A549 (cell line): ENCODE data around the gene GLRX2. TPM values are rescaled to one million over a fixed set of nuclear protein-coding genes. Genes with fewer than 3 reads are reported as not detected.

Experiments
- ATAC-seq, 2 experiments: fragments of 200-7000 bp in 1 of 2; fragments of >200 bp in 1 of 2; cut with Nextera tagmentation in 1 of 2; cut with Tn5 transposase in 1 of 2; 3 replicates each; pipeline versions ENCODE4 v1.8.0 to v1.9.1; 2018 to 2020; ENCODE audit warnings: mild to moderate bottlenecking in 1 of 2, moderate library complexity in 1 of 2
- CTCF ChIA-PET: fragments of 300-600 bp; sonication (Branson Sonifier 250); formaldehyde crosslinking; extraction: SDS; loops from one replicate; lab custom pipeline; 2021; ENCODE audit warnings: antibody characterized with exemption, inconsistent platforms; lab: Yijun Ruan, JAX
- POLR2A ChIA-PET: fragments of 350-600 bp; formaldehyde crosslinking; extraction: SDS; loops from one replicate; lab custom pipeline; 2021; ENCODE audit warnings: antibody characterized with exemption, inconsistent platforms; lab: Yijun Ruan, JAX
- DNase-seq, 2 experiments: peaks; one replicate each; pipeline versions ENCODE4 v3.0.0 to v3.0.0-alpha.2; 2011 to 2016; ENCODE audit warnings: low read depth in 1 of 2, low spot score in 1 of 2
- FAIRE-seq: peaks from 2 replicates; lab custom pipeline; 2011; peaks lifted over from hg19 to GRCh38; lab: Jason Lieb, UNC
- H3K27ac ChIP-seq, 2 experiments: fragments of >200 bp; sonication (Bioruptor Twin); formaldehyde crosslinking; 3 replicates each; pipeline ENCODE4 v1.5.1; 2016 to 2017
- H3K4me1 ChIP-seq: fragments of >200 bp; sonication (Bioruptor Twin); formaldehyde crosslinking; 3 replicates; pipeline ENCODE4 v1.6.1; 2016
- H3K4me2 ChIP-seq: fragments of >200 bp; sonication (Bioruptor Twin); formaldehyde crosslinking; 3 replicates; pipeline ENCODE4 v1.6.1; 2016
- H3K4me3 ChIP-seq: fragments of >200 bp; sonication (Bioruptor Twin); formaldehyde crosslinking; 3 replicates; pipeline ENCODE4 v1.5.1; 2016
- H3K9me3 ChIP-seq: fragments of >200 bp; sonication (Bioruptor Twin); formaldehyde crosslinking; 3 replicates; pipeline ENCODE4 v1.6.1; 2016
- CEBPB ChIP-seq, 2 experiments: fragments of >200 bp in 1 of 2; sonication (Bioruptor Twin) in 1 of 2; formaldehyde crosslinking in 1 of 2; IDR thresholded peaks; 2 replicates each; pipeline ENCODE4 v1.6.1; 2012 to 2016
- EP300 ChIP-seq, 2 experiments: fragments of >200 bp; sonication (Bioruptor Twin); formaldehyde crosslinking; IDR thresholded peaks; 2 replicates in 1 of 2; 3 replicates in 1 of 2; pipeline ENCODE4 v1.6.1; 2016 to 2017
- FOSB ChIP-seq: fragments of 250-450 bp; sonication (Bioruptor Pico); IDR thresholded peaks from 2 replicates; pipeline ENCODE4 v1.5.0; 2020; ENCODE audit warnings: mild to moderate bottlenecking, moderate library complexity
- FOSL2 ChIP-seq, 2 experiments: fragments of 450-650 bp in 1 of 2; fragments of >200 bp in 1 of 2; sonication (Bioruptor Twin) in 1 of 2; formaldehyde crosslinking; IDR thresholded peaks; 2 replicates each; pipeline versions ENCODE4 v1.5.0 to v1.6.1; 2016 to 2020; ENCODE audit warnings: mild to moderate bottlenecking in 1 of 2, moderate library complexity in 1 of 2
- FOXS1 ChIP-seq: fragments of 250-450 bp; sonication (Bioruptor Pico); IDR thresholded peaks from 2 replicates; pipeline ENCODE4 v1.5.0; 2020; ENCODE audit warnings: mild to moderate bottlenecking, moderate library complexity
- HOXA7 ChIP-seq: fragments of 250-450 bp; sonication (Bioruptor Pico); IDR thresholded peaks from 2 replicates; pipeline ENCODE4 v1.5.0; 2020; ENCODE audit warnings: mild to moderate bottlenecking, moderate library complexity
- JUNB ChIP-seq: fragments of >200 bp; sonication (Bioruptor Twin); formaldehyde crosslinking; IDR thresholded peaks from 2 replicates; pipeline ENCODE4 v1.6.1; 2016
- KDM1A ChIP-seq: fragments of 200-600 bp; sonication (generic); IDR thresholded peaks from 2 replicates; pipeline ENCODE4 v1.6.1; 2016; ENCODE audit warnings: low read depth, mild to moderate bottlenecking
- MAFK ChIP-seq: fragments of 450-650 bp; IDR thresholded peaks from 2 replicates; pipeline ENCODE4 v1.6.1; 2014; ENCODE audit not compliant: partially characterized antibody
- MYC ChIP-seq: IDR thresholded peaks from 2 replicates; pipeline ENCODE4 v1.6.1; 2012; ENCODE audit warnings: mild to moderate bottlenecking, inconsistent platforms, low read length, improper control_type of control experiment, borderline replicate concordance
- RAD21 ChIP-seq, 2 experiments: fragments of >200 bp in 1 of 2; sonication (Bioruptor Twin) in 1 of 2; formaldehyde crosslinking in 1 of 2; IDR thresholded peaks in 1 of 2; conservative IDR thresholded peaks in 1 of 2; 2 replicates in 1 of 2; 3 replicates in 1 of 2; pipeline ENCODE4 v1.6.1; 2012 to 2018; ENCODE audit warnings: inconsistent platforms in 1 of 2
- RFX5 ChIP-seq: fragments of 450-650 bp; IDR thresholded peaks from 2 replicates; pipeline ENCODE4 v1.7.1; 2014; ENCODE audit warnings: antibody characterized with exemption, mild to moderate bottlenecking, moderate library complexity
- SREBF2 ChIP-seq: fragments of 450-650 bp; IDR thresholded peaks from 2 replicates; pipeline ENCODE4 v1.6.1; 2014; ENCODE audit warnings: mild to moderate bottlenecking, moderate library complexity
- ZC3H11A ChIP-seq: fragments of 450-650 bp; IDR thresholded peaks from 2 replicates; pipeline ENCODE4 v1.6.1; 2014; ENCODE audit warnings: antibody characterized with exemption, mild to moderate bottlenecking
- ZFP36 ChIP-seq: fragments of 450-650 bp; IDR thresholded peaks from 2 replicates; pipeline ENCODE4 v1.6.1; 2014; ENCODE audit warnings: borderline replicate concordance; ENCODE audit not compliant: partially characterized antibody
- WGBS: methylation state at CpG from one replicate; pipeline ENCODE4 v1.1.6; 2017; ENCODE audit errors: missing lambda C conversion rate; 5-methylcytosine and 5-hydroxymethylcytosine counted together
- polyA plus RNA-seq, 4 experiments: library from polyadenylated mRNA; depleted of rRNA in 3 of 4; stranded (reverse); fragments of >200 nt; fragmentation: RNase III in 1 of 4; extraction: RNeasy Plus Mini Kit Qiagen cat#74134 plus additional on column Dnase treatment in 1 of 4; gene quantifications; 2 replicates in 3 of 4; 3 replicates in 1 of 4; pipeline ENCODE4 v1.2.3, GENCODE V29; 2011 to 2017
- TF ChIP-seq, protein P1 (sequence below): fragments of 450-650 bp; IDR thresholded peaks from 2 replicates; pipeline ENCODE4 v1.6.1; 2014; ENCODE audit warnings: antibody characterized with exemption
- TF ChIP-seq, protein P2 (sequence below): fragments of 200-600 bp; sonication (generic); IDR thresholded peaks from 2 replicates; pipeline ENCODE4 v1.6.1; 2016; ENCODE audit warnings: antibody characterized with exemption, mild to moderate bottlenecking, moderate library complexity
- TF ChIP-seq, protein P3 (sequence below): fragments of 250-450 bp; sonication (Bioruptor Pico); IDR thresholded peaks from 2 replicates; pipeline ENCODE4 v1.5.0; 2020; ENCODE audit warnings: low read depth, mild to moderate bottlenecking, moderate library complexity

GLRX2 gene
- polyA plus RNA-seq, 2 of the 4 experiments (the other 2 are of a cell fraction): 52.4 to 64.8 TPM

DNA sequence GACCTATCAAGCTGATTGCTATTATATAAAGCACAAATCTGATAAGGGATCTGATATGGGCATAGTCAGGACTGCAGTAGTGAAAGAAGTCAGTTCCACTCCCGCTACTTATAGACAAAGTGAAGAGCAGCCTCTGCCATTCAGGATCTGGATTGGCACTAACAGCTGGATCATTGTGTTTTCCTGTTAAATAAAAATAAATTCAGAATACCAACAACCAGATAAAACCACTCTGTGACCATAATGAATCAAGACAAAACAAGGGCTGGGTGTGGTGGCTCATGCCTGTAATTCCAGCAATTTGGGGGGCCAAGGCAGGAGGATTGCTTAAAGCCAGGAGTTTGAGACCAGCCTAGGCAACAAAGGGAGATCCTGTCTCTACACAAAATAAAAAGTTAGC, 5.0 kb upstream of the GLRX2 start:
- POLR2A ChIA-PET: no interaction called here

DNA sequence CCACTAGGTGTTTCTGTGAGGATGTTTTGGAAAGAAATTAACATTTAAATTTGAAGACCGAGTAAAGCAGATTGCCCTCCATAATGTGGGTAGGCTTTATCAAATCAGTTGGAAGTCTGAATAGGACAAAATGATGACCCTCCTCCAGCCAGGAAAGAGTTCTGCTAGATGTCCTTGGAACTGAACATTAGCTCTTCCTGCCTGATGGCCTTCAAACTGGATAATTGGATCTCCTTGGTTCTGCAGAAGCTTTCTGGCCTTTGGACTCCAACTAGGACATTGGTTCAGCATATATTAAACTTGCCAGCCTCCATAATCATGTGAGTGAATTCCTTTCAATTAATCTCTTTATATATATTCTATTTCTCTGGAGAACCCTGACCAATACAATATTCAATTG, 4.4 kb upstream of the GLRX2 start:
- Histone ChIP-seq H3K4me2 (no peak overlapping the region), H3K27ac (peak overlapping the region in 1 of 2 experiments; percentile 46; a peak in 3 of 6 replicates), H3K4me3 (no peak overlapping the region), H3K9me3 (no peaks in the 10 kb centered on the region), H3K4me1 (peaks cover 45% of the 10 kb centered on the region)
- FAIRE-seq (no peak), DNase-seq (no peak), ATAC-seq (no peak)
- 94% methylated on average over 1 of the region's 1 CpG for WGBS
- no peak for TF ChIP-seq EP300 (IDR thresholded peaks at IDR 0.05)
- no peak for TF ChIP-seq RFX5
- no peak for TF ChIP-seq MYC
- TF ChIP-seq, protein P1, sequence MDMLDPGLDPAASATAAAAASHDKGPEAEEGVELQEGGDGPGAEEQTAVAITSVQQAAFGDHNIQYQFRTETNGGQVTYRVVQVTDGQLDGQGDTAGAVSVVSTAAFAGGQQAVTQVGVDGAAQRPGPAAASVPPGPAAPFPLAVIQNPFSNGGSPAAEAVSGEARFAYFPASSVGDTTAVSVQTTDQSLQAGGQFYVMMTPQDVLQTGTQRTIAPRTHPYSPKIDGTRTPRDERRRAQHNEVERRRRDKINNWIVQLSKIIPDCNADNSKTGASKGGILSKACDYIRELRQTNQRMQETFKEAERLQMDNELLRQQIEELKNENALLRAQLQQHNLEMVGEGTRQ: no peak
- TF ChIP-seq ZC3H11A: no peak
- TF ChIP-seq, protein P2, sequence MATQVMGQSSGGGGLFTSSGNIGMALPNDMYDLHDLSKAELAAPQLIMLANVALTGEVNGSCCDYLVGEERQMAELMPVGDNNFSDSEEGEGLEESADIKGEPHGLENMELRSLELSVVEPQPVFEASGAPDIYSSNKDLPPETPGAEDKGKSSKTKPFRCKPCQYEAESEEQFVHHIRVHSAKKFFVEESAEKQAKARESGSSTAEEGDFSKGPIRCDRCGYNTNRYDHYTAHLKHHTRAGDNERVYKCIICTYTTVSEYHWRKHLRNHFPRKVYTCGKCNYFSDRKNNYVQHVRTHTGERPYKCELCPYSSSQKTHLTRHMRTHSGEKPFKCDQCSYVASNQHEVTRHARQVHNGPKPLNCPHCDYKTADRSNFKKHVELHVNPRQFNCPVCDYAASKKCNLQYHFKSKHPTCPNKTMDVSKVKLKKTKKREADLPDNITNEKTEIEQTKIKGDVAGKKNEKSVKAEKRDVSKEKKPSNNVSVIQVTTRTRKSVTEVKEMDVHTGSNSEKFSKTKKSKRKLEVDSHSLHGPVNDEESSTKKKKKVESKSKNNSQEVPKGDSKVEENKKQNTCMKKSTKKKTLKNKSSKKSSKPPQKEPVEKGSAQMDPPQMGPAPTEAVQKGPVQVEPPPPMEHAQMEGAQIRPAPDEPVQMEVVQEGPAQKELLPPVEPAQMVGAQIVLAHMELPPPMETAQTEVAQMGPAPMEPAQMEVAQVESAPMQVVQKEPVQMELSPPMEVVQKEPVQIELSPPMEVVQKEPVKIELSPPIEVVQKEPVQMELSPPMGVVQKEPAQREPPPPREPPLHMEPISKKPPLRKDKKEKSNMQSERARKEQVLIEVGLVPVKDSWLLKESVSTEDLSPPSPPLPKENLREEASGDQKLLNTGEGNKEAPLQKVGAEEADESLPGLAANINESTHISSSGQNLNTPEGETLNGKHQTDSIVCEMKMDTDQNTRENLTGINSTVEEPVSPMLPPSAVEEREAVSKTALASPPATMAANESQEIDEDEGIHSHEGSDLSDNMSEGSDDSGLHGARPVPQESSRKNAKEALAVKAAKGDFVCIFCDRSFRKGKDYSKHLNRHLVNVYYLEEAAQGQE: no peak
- ChIA-PET POLR2A (interaction anchor here (0.7 kb wide), 1 partner anchor 12 kb away, joined by 3 read pairs; no protein-coding TSS in a partner anchor), CTCF (interaction anchor here (1.4 to 7.2 kb wide), 2 partner anchors 10 to 13 kb away, joined by 4 to 63 read pairs; partner anchors contain the start of gene CDC73)

More for the DNA sequence above, 5.0 kb upstream of the GLRX2 start:
- WGBS: 89% methylated on average over 1 of the region's 1 CpG
- no peak for TF ChIP-seq FOXS1 (CRISPR knock-in tag)
- no peak for TF ChIP-seq ZFP36
- TF ChIP-seq FOSL2 (IDR thresholded peaks at IDR 0.05): no peak
- TF ChIP-seq FOSL2 (CRISPR knock-in tag; IDR thresholded peaks at IDR 0.05): no peak
- no peak for TF ChIP-seq SREBF2
- TF ChIP-seq, protein P3, sequence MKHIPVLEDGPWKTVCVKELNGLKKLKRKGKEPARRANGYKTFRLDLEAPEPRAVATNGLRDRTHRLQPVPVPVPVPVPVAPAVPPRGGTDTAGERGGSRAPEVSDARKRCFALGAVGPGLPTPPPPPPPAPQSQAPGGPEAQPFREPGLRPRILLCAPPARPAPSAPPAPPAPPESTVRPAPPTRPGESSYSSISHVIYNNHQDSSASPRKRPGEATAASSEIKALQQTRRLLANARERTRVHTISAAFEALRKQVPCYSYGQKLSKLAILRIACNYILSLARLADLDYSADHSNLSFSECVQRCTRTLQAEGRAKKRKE (CRISPR knock-in tag): no peak
- no peak for TF ChIP-seq KDM1A
- TF ChIP-seq RAD21 (conservative IDR thresholded peaks at IDR 0.05 in 1 of 2, IDR thresholded peaks at IDR 0.05 in 1 of 2): no peak
- no peak for TF ChIP-seq MAFK
- TF ChIP-seq, protein P1: no peak
- TF ChIP-seq, protein P2: no peak
- no peak for TF ChIP-seq CEBPB (IDR thresholded peaks at IDR 0.05)
- TF ChIP-seq JUNB: no peak
- no peak for TF ChIP-seq HOXA7 (CRISPR knock-in tag)
- TF ChIP-seq FOSB (CRISPR knock-in tag): no peak
- no peak for FAIRE-seq
- Histone ChIP-seq H3K9me3 (no peaks in the 10 kb centered on the region), H3K4me2 (no peak overlapping the region), H3K4me3 (no peak overlapping the region), H3K4me1 (peaks cover 51% of the 10 kb centered on the region), H3K27ac (peak overlapping the region; percentile 73 to 86; a peak in 5 of 6 replicates)
- CTCF ChIA-PET: interaction anchor here (1.4 to 7.2 kb wide), 2 partner anchors 10 to 12 kb away, joined by 4 to 63 read pairs; partner anchors contain the start of gene CDC73
- ATAC-seq: no peak
- DNase-seq: no peak
